ENCODE data around the gene SNX14. TPM values are rescaled to one million over a fixed set of nuclear protein-coding genes. Genes with fewer than 3 reads are reported as not detected.

Gene SNX14
- total and polyA plus RNA-seq, 10 of the 15 experiments (the other 5 are each of a cell fraction or from before 2014, with no cell fraction given) = 34.2 to 122 (median 51.0) TPM

DNA sequence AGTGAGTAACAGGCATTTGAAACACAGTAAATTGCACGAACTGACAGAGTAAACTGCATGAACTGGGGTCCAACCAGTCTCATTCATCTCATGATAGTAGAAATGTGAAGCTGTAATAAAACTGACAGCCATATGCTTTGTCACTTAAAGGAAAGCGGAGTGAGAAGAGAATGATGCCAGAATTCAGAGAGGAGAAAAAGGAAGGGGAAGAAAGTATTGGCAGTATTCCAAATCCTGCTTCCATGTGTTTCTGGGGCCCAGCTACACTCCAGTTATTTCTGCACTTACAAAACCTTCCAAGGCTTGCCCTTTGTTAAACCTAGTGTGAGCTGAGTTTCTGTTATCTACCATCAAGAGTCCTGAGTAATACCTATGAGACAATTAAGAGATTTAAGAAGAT is 17.2 kb downstream of the SNX14 start:
- ChIA-PET CTCF (no interaction called here), POLR2A (no interaction called here), SMC1A (ENCODE audit: uncharacterized antibody, unreplicated experiment) (interaction anchor here (0.9 to 1.1 kb wide), 2 partner anchors 12 to 44 kb away, joined by 3 to 4 read pairs; no protein-coding TSS in a partner anchor), RAD21 (ENCODE audit: unreplicated experiment) (no interaction called here)
- TF ChIP-seq, protein P1, sequence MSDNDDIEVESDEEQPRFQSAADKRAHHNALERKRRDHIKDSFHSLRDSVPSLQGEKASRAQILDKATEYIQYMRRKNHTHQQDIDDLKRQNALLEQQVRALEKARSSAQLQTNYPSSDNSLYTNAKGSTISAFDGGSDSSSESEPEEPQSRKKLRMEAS (IDR thresholded peaks at IDR 0.05; ENCODE audit: low read depth, low read length) = no peak
- TF ChIP-seq BCL11A (IDR thresholded peaks at IDR 0.05; ENCODE audit: low read depth, low read length) (no peak), ZNF384 (IDR thresholded peaks at IDR 0.05; ENCODE audit: borderline replicate concordance, low read depth, low read length) (no peak), ATF7 (IDR thresholded peaks at IDR 0.05; ENCODE audit: low read depth) (no peak), MYC (IDR thresholded peaks at IDR 0.05; ENCODE audit: insufficient read depth, insufficient read length, insufficient replicate concordance, low read length, severe bottlenecking) (no peak), CBX5 (IDR thresholded peaks at IDR 0.05; ENCODE audit: low read depth) (no peak), SMARCA5 (IDR thresholded peaks at IDR 0.05) (no peak), RUNX3 (IDR thresholded peaks at IDR 0.05; ENCODE audit: low read length) (no peak), GATAD2B (conservative IDR thresholded peaks at IDR 0.05; ENCODE audit: low read depth) (no peak), KDM1A (IDR thresholded peaks at IDR 0.05; ENCODE audit: borderline replicate concordance) (no peak)
- TF ChIP-seq, protein P2, sequence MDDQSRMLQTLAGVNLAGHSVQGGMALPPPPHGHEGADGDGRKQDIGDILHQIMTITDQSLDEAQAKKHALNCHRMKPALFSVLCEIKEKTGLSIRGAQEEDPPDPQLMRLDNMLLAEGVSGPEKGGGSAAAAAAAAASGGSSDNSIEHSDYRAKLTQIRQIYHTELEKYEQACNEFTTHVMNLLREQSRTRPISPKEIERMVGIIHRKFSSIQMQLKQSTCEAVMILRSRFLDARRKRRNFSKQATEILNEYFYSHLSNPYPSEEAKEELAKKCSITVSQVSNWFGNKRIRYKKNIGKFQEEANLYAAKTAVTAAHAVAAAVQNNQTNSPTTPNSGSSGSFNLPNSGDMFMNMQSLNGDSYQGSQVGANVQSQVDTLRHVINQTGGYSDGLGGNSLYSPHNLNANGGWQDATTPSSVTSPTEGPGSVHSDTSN (IDR thresholded peaks at IDR 0.05; ENCODE audit: insufficient replicate concordance, low read depth, low read length) = no peak
- peaks cover 12% of the 10 kb centered on the region for H3K79me2 ChIP-seq (ENCODE audit: control insufficient read depth, insufficient read depth, low read length)
- ATAC-seq (no peak), FAIRE-seq (no peak), DNase-seq (ENCODE audit: low read depth, low spot score) (no peak)
- no TSS peak for BruUV-seq (replicated peaks)
- H3K4me3 ChIP-seq = no peak overlapping the region
- H3K36me3 ChIP-seq (ENCODE audit: control insufficient read depth in 2 of 2, insufficient read depth in 2 of 2, low read length in 1 of 2) = peaks cover 0 to 6% of the 10 kb centered on the region in 2 experiments; a peak in 3 of 4 replicates
- intact Hi-C loops (cut with micrococcal nuclease; ENCODE audit: unreplicated experiment) = no loop called here
- in situ Hi-C loops (cut with MboI) = no loop called here
- H3K9me3 ChIP-seq (replicated peaks; ENCODE audit: control insufficient read depth, insufficient read depth, low read length) = no peaks in the 10 kb centered on the region
- no peak overlapping the region for H3K4me2 ChIP-seq (ENCODE audit: control insufficient read depth, insufficient read depth)
- no peak overlapping the region for H3K9ac ChIP-seq (ENCODE audit: control insufficient read depth, insufficient read depth, low read length)
- H4K20me1 ChIP-seq (ENCODE audit: control insufficient read depth, insufficient read depth) = no peaks in the 10 kb centered on the region
- 100% methylated on average over 2 of the region's 2 CpGs for WGBS (ENCODE audit: insufficient coverage, insufficient replicate concordance, low lambda C conversion rate, missing lambda C conversion rate)
- H3K4me1 ChIP-seq (ENCODE audit: control insufficient read depth, insufficient read depth, low read length) = no peaks in the 10 kb centered on the region
- H2AFZ ChIP-seq (ENCODE audit: control insufficient read depth, low read depth, low read length) = no peak overlapping the region
- H3K27ac ChIP-seq (ENCODE audit: control insufficient read depth, insufficient read depth) = no peak overlapping the region
- no peaks in the 10 kb centered on the region for H3K27me3 ChIP-seq (replicated peaks in 1 of 2; ENCODE audit: control insufficient read depth in 2 of 2, insufficient read depth in 2 of 2, low read length in 1 of 2)
